GM13976 (cell line): Measurements from ENCODE around the gene C1QTNF7.
A peak's percentile ranks its signal among the peaks of the same experiment; 100 is the strongest.

Experiments used
- DNase-seq: peaks from one replicate; pipeline ENCODE4 v3.0.0; 2012; ENCODE audit warnings: low spot score
- CTCF ChIP-seq: IDR thresholded peaks from 2 replicates; pipeline ENCODE4 v1.5.1; 2012; ENCODE audit warnings: borderline replicate concordance, mild to moderate bottlenecking; ENCODE audit not compliant: insufficient read depth; ENCODE audit errors: extremely low read depth, missing control alignments, control extremely low read depth
- in situ Hi-C: fragments of 300-500 bp; cut with MboI; formaldehyde crosslinking; loops from one replicate; pipeline ENCODE4 v1.12.0; 2022; ENCODE audit warnings: low sequenced_read_pairs, mixed read lengths, inconsistent platforms; ENCODE audit not compliant: unreplicated experiment

Gene C1QTNF7

DNA sequence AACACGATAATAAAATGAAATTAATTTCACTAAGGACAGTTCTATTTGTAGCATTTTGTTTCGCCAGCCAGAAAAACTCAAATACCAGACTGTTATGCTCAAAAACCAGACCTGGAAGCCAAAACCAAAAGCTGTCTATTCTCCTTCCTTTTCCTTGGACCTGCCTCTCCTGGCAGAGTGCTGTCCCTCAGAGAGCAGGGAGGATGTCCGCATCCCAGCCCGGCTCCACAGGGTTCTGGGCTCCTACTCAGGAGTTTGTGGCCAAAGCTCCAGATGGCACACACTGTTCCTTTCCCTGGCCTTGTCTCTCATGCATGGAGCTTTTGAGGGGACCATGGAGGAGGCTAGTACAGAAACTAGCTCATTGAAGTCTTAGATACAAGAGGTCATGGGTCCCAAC, 41.9 kb upstream of the C1QTNF7 start:
- DNase-seq, result no peak
- in situ Hi-C loops, result no loop called here
- TF ChIP-seq CTCF, result no peak

DNA sequence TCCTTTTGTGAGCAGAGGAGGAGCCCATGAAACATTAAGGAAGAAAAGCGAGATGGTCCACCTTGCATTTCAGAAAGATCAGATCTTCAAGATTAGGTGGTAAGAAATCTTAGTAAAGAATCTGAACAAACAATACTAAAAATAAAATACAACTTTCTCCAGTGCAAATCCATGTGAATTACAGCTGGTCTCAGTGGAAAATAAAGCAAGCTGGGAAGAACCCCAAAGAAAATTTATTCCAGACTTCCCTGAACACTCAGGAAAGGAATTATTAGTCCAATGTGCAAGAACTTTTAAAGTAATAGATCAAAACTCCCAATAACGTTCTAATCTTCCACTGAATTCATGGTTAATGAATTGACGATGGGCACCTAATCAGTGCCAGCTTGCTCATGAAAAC, 37.3 kb upstream of the C1QTNF7 start:
- no peak for TF ChIP-seq CTCF
- in situ Hi-C loops, result loop anchor here (10.0 kb wide), 1 partner anchor 156 kb away; no protein-coding TSS in a partner anchor
- DNase-seq, result no peak

DNA sequence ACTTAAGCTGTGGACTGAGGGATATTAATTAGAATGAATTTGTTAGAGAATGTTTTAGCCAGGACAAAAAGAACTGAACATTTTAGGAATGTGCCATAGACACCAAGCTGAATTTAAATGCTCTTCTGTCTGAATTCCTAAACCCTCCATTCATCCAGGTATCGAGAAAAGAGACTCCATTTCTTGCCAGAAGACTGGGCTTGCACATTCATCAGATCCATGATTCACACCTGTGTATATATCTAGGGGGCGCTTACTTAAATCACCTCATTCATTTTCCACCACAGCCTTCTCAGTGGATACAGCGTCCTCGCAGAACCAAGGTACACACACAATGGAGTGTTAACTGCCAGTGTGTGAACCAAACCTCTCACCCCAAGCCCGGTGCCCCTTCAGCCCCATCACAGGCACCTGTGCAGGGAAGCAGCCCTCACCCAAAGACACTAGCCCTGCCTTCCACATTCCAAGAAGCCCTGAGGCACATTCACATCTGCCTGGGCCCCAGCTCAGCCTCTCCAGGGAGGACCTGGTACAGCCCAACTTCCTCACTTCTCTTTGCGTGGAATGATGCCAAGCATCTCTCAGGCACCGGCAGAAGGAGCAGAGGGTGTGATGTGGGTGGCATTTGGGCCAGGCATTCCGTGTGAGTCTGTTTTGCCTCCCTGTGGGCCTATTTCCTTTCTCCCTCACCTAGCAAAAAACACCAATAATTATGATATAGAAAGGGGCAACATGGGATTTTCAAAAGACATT, 35.6 kb upstream of the C1QTNF7 start:
- no peak for TF ChIP-seq CTCF
- no peak for DNase-seq
- in situ Hi-C loops, result loop anchor here (10.0 kb wide), 1 partner anchor 157 kb away; no protein-coding TSS in a partner anchor

GRCh38 chr4:15395311-15395710, 32.5 kb upstream of the C1QTNF7 start:
- in situ Hi-C loops, result loop anchor here (10.0 kb wide), 1 partner anchor 161 kb away; no protein-coding TSS in a partner anchor
- DNase-seq, result no peak
- no peak for TF ChIP-seq CTCF

DNA sequence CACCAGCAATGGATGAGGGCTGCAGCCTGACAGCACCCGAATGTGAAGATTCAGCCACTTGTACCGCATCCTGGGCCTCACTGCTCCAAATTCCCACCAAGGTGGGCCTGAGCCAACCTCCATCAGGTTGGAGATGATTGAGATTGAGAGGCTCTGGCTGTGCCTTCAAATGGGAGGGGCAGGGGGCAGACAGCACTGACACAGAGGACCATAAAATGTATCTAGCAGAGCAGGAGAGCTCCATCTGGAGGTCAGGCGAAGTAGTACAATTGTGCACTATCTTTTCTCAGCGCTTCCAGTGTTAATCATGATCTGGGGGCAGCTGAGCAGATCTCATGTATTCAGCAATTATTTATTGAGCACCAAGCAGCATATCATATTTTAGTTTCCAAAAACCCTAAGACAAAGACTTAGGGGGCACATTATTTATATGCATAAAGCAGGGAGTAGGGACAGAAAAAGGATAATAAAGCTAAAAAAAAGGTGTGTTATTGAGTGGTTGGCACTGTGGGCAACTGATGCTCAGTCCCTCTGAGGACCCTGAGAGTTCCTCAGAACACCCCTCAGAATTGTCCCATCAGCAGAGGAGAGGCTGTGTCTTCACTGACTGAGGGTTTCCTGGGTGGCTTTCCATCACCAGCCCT, 31.6 kb upstream of the C1QTNF7 start:
- peak; percentile 40 for DNase-seq
- in situ Hi-C loops, result loop anchor here (10.0 kb wide), 1 partner anchor 161 kb away; no protein-coding TSS in a partner anchor
- peak; percentile 61 for TF ChIP-seq CTCF

- DNase-seq, result no peak
- in situ Hi-C loops, result loop anchor here (10.0 kb wide), 1 partner anchor 163 kb away; no protein-coding TSS in a partner anchor
These were observed 29.8 kb upstream of the C1QTNF7 start for GRCh38 chr4:15398001-15398400.

More at GRCh38 chr4:15398001-15398400, 29.8 kb upstream of the C1QTNF7 start:
- no peak for TF ChIP-seq CTCF
